ENCODE measurements around the gene PIK3CB. TPM values are rescaled to one million over a fixed set of nuclear protein-coding genes. Genes with fewer than 3 reads are reported as not detected.
"Not testable (repeated sequence)": the region's sequence is repeated elsewhere in the genome, so short reads cannot be mapped to it uniquely, and the experiment has no call there.

The PIK3CB gene
- total RNA-seq, 1 experiment from 2014 or later = 11.1 TPM

DNA sequence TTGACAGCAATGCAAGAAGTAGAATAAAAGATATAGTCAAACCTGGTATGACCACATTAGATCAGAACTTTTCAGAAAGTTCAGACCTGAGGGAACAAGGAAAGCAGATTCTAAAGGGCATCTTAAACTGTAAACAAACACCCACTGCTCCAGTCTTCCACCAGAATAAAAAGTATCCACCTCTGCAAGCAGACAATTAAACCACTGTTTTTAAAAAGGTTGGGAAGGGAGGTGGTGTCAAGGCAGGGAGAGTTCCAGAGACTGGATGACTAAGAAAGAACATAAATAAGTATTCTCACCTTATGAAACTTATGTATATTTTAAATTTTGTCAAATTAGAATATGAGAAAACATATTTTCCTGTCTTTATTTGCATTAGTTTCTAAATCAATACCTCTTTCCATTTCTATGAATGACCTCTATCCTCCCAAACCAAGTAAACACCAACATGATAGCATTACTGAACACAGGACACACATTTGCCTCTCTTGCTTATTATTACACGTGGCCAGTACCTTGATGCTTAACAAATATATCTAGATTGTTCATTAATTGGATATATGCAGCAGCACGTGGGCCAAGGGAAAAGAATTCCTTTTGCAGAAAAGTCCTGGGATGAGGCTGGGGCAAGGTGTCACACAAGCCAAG, 31.6 kb downstream of the PIK3CB start:
- no peak for DNase-seq (ENCODE audit: low read depth)

DNA sequence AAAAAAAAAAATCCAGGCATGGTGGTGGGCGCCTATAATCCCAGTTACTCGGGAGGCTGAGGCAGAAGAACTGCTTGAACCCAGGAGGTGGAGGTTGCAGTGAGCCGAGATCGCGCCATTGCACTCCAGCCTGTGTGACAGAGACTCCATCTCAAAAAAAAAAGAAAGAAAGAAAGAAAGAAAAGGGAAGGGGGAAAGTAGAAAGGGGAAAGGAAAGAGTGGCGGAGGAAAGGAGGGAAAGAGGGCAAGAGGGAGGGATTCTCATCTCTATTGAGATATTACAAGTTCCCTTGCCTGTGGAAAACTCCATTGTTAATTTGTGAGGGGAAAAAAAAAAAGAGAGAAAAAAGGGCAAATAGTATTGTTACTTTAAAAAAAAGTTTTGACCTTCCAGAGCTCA, 32.5 kb downstream of the PIK3CB start:
- not testable (repeated sequence) for DNase-seq (ENCODE audit: low read depth)

DNA sequence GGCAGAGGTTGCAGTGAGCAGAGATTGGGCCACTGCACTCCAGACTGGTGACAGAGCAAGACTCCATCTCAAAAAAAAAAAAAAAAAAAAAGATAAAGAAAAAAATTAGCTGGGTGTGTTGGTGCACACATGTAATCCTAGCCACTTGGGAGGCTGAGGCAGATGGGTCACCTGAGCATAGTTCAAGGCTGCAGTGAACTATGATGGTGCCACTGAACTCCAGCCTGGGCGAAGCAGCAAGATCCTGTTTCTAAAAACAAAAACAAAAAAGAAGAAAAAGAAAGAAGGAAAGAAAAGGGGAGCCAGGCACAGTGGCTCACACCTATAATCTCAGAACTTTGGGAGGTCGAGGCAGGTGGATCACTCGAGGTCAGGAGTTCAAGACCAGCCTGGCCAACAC, 32.9 kb downstream of the PIK3CB start:
- DNase-seq (ENCODE audit: low read depth) = no peak

- no peak for DNase-seq (ENCODE audit: low read depth)
These were observed 34.5 kb downstream of the PIK3CB start for GRCh38 chr3:138800248-138800647.

GRCh38 chr3:138799822-138800221, 34.9 kb downstream of the PIK3CB start:
- DNase-seq (ENCODE audit: low read depth) = no peak

DNA sequence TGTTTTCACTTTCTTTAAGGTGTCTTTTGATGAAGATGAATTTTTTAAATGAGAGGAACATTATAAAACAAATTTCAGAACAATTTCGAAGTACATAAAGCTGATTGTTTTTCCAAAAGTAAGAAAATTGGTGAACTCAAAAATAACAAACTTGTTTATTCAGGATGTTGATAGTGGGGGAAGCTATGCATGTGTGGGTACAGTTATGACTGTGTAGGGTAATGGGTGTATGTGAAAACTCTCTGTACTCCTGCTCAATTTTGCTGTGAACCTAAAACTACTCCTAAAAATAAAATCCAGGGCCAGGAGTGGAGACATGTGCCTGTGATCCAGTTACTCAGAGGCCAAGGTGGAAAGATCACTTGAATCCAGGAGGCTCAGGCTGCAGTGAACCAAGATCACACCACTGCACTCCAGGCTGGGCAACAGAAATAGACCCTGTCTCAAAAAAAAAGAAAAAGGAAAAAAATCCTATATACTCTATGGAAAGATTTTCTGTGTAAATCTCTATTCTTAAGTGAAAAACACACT, 37.2 kb downstream of the PIK3CB start:
- no peak for DNase-seq (ENCODE audit: low read depth)

- DNase-seq (ENCODE audit: low read depth) = no peak
These were observed 38.0 kb downstream of the PIK3CB start for GRCh38 chr3:138796761-138797160.

DNA sequence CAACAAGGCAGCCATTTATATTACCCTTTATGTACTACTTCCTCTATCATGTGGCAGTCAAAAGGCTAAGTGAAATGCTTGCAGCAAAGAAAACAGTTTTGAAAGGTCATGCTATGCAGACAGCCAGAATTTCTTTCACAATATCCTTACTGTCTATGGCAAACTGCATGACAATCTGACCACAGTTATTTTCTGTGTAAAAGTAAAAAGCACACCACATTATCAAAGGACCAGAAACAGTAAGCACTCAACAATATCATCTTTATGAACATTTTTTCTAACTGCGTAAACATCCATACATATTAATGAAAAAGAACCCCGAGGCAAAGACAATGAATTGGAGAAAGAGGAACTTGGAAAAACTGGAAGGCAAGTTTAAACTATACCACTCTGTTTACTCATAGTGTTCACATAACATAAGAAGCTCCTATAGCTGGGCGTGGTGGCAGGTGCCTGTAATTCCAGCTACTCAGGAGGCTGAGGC, 47.9 kb downstream of the PIK3CB start:
- DNase-seq (ENCODE audit: low read depth) = peak; percentile 76

GRCh38 chr3:138785951-138786350, 48.8 kb downstream of the PIK3CB start:
- DNase-seq (ENCODE audit: low read depth) = no peak

DNA sequence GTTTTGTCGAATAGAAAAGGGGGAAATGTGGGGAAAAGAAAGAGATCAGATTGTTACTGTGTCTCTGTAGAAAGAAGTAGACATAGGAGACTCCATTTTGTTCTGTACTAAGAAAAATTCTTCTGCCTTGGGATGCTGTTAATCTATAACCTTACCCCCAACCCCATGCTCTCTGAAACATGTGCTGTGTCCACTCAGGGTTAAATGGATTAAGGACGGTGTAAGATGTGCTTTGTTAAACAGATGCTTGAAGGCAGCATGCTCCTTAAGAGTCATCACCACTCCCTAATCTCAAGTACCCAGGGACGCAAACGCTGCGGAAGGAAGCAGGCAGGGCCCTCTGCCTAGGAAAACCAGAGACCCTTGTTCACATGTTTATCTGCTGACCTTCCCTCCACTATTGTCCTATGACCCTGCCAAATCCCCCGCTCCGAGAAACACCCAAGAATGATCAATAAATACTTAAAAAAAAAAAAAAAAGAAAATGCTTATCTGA, 49.3 kb downstream of the PIK3CB start:
- DNase-seq (ENCODE audit: low read depth) = not testable (repeated sequence)

- no peak for DNase-seq (ENCODE audit: low read depth)
These were observed 52.0 kb downstream of the PIK3CB start for GRCh38 chr3:138782755-138783154.

DNA sequence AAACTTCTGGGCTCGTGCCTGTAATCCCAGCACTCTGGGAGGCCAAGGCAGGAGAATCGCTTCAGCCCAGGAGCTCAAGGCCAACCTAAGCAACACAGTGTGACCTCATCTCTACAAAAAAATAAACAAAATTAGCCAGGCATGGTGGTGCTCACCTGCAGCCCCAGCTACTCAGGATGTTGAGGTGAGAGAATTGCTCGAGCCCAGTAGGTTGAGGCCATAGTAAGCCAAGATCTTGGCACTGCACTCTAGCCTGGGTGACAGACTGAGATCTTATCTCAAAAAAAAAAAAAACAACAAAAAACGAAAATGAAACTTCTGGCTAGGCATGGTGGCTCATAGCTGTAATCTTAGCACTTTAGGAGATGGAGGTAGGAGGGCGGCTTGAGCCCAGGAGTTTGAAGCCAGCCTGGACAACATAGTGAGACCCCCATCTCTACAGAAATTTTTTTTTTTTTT, 53.7 kb downstream of the PIK3CB start:
- DNase-seq (ENCODE audit: low read depth) = peak; percentile 61

GRCh38 chr3:138778643-138779042, 56.1 kb downstream of the PIK3CB start:
- no peak for DNase-seq (ENCODE audit: low read depth)

DNA sequence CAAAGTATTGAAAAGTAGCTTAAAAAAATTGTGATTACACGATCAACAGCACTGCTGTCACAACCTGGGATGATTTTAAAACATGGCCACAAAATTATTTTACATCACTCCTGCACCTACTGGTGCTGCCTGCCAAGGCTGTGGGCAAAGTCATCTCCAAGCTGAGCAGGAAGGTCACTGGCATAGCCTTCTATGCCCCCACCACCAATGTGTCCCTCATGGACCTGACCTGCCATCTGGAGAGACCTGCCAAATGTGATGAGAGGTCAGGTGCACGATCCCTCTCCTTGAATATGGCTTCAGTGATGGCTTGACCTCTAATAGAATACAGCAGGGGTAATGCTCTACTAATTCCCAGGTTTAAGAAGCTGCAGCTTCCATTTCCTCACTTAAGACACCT, 57.8 kb downstream of the PIK3CB start:
- no peak for DNase-seq (ENCODE audit: low read depth)

- no peak for DNase-seq (ENCODE audit: low read depth)
These were observed 59.5 kb downstream of the PIK3CB start for GRCh38 chr3:138775254-138775595.

GRCh38 chr3:138774529-138775253, 60.0 kb downstream of the PIK3CB start:
- DNase-seq (ENCODE audit: low read depth) = peak; percentile 99

- no peak for DNase-seq (ENCODE audit: low read depth)
These were observed 63.1 kb downstream of the PIK3CB start for GRCh38 chr3:138771585-138771984.

- no peak for DNase-seq (ENCODE audit: low read depth)
These were observed 65.1 kb downstream of the PIK3CB start for GRCh38 chr3:138769616-138770015.

DNA sequence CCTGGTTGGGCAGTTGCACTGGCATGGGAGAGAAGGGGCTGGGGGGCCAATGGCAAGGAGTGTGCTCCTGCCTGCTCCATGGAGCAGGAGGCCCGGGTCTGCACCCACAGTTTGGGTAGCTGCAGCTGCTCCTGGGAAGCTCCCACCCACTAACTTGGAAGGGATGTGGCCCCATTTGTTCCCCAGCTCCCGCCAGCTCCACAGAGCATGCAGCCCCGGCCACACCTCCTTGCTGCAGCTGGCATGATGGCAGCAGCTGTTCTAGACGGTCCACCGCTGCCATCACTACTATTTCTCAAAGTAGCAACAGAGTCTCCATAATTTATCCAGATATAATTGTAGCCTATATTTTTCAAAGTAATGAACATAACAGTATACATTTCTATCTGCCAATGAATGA, 65.8 kb downstream of the PIK3CB start:
- no peak for DNase-seq (ENCODE audit: low read depth)

DNA sequence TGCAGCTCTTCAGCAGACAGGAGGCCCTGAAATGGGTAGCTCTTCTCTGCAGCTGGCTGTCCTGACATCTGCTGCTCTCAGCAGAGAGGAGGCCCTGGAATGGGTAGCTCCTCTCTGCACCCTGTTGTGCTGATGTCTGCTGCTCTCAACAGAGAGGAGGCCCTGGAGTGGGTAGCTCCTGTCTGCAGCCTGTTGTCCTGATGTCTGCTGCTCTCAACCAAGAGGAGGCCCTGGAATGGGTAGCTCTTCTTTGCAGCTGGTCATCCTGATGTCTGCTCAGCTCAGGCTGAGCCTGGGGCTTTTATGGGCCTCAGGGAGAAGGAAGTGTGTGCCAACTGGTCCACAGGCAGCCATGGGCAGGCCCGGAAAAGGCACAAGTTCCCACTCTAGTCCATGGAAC, 66.6 kb downstream of the PIK3CB start:
- DNase-seq (ENCODE audit: low read depth) = no peak

DNA sequence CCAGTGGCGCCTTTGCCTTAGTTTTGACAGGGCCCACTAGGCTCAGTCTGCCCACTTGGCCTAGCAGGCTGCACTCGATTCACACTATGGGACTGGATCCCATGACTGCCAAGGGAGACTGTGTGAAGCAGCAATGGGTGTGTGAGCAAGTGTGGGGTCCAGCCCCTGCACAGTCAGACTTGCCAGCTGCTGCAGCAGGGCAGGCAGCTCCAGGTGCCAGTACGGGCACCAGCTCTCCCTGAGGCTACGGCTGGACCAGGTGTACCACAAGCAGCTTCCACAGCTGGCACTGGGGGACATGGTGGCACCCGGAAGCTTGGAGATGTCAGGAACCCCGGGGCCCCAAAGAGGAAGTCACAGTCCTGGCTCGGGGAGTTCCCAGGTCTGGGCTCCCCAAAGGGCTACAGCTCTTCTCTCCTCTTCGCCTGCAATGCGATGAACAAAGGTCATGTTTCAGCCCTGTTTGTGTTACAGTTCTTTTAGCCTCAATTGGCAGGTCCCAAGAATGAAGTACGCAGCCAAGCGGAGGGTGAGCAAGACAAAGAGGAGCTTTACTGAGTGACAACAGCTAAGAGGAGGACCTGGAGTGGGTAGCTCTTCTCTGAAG, 67.1 kb downstream of the PIK3CB start:
- no peak for DNase-seq (ENCODE audit: low read depth)

GRCh38 chr3:138761002-138761401, 73.7 kb downstream of the PIK3CB start:
- DNase-seq (ENCODE audit: low read depth) = no peak

- no peak for DNase-seq (ENCODE audit: low read depth)
These were observed 86.5 kb downstream of the PIK3CB start for GRCh38 chr3:138748190-138748589.

All from RPMI7951 (cell line).